ENCODE results near the gene PPP6R2. TPM values are rescaled to one million over a fixed set of nuclear protein-coding genes. Genes with fewer than 3 reads are reported as not detected.

The PPP6R2 gene
- total RNA-seq, 1 experiment from 2014 or later, result 61.3 TPM

DNA sequence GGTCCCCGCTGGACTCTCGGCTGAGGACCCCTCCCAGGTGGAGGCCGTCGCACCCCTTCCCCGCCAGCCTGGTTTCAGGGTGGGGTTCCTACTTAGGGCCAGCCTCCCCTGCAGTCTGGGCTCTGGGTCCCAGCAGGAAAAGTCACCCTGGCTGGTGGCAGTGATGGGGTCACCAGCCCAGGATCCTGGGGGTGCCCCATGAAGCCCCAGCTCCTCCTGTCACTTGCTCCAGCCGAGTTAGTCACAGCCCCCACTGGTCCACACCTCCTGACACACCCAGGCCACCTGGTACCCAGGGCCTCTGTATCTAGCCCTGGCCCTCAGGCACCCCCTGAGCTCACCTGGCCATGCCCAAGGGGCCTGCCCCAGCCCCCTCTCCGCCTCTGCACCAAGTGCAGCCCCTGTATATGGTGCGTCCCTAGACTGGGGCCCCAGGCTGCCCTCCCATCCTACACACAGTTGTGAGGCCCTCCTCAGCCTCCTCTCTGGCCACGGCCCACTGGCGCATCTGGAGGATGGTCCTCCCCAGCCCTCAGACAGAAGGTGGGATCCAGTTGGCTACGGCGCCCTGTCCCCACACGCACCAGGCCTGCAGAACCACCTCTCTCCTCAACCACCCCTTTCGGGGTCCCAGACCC lies 42.4 kb upstream of the PPP6R2 start:
- ChIA-PET CTCF (interaction anchor here (1.6 kb wide), 1 partner anchor 41 kb away, joined by 5 read pairs; no protein-coding TSS in a partner anchor), RAD21 (ENCODE audit: low non-redundant PET in 1 of 2, low total read pairs in 2 of 2, uncharacterized antibody in 2 of 2, unreplicated experiment in 2 of 2) (interaction anchor here in 1 of 2 experiments (0.7 kb wide), 1 partner anchor 25 kb away, joined by 3 read pairs; no protein-coding TSS in a partner anchor), POLR2A (no interaction called here)
- peaks cover 73 to 99% of the 10 kb centered on the region in 2 experiments for H3K4me1 ChIP-seq (ENCODE audit: control insufficient read depth in 1 of 2, insufficient read depth in 2 of 2, low read length in 2 of 2)
- no peak overlapping the region for H2AFZ ChIP-seq (ENCODE audit: low read depth, low read length, poor library complexity, severe bottlenecking)
- H3K4me3 ChIP-seq (replicated peaks in 1 of 2; ENCODE audit: low read depth in 1 of 2, low read length in 2 of 2), result peak overlapping the region; percentile 46 to 64
- H3K36me3 ChIP-seq (ENCODE audit: control insufficient read depth in 1 of 2, insufficient read depth in 2 of 2, low read length in 2 of 2), result 0 out of 4 replicates have a peak, but pooled peaks cover 0 to 2% of the 10 kb centered on the region in 2 experiments
- no TSS peak for BruUV-seq (replicated peaks)
- TF ChIP-seq, protein P1, sequence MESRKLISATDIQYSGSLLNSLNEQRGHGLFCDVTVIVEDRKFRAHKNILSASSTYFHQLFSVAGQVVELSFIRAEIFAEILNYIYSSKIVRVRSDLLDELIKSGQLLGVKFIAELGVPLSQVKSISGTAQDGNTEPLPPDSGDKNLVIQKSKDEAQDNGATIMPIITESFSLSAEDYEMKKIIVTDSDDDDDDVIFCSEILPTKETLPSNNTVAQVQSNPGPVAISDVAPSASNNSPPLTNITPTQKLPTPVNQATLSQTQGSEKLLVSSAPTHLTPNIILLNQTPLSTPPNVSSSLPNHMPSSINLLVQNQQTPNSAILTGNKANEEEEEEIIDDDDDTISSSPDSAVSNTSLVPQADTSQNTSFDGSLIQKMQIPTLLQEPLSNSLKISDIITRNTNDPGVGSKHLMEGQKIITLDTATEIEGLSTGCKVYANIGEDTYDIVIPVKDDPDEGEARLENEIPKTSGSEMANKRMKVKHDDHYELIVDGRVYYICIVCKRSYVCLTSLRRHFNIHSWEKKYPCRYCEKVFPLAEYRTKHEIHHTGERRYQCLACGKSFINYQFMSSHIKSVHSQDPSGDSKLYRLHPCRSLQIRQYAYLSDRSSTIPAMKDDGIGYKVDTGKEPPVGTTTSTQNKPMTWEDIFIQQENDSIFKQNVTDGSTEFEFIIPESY (IDR thresholded peaks at IDR 0.05; ENCODE audit: extremely low read depth, insufficient replicate concordance, low read length), result no peak
- no peak for TF ChIP-seq EZH2phosphoT487 (IDR thresholded peaks at IDR 0.05; ENCODE audit: borderline replicate concordance)
- no peak for TF ChIP-seq YY1 (IDR thresholded peaks at IDR 0.05; ENCODE audit: extremely low read depth, insufficient replicate concordance, low read depth, low read length)
- TF ChIP-seq, protein P2, sequence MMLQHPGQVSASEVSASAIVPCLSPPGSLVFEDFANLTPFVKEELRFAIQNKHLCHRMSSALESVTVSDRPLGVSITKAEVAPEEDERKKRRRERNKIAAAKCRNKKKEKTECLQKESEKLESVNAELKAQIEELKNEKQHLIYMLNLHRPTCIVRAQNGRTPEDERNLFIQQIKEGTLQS (IDR thresholded peaks at IDR 0.05), result no peak
- peak overlapping the region; percentile 80 for H3K9ac ChIP-seq (ENCODE audit: low read length)
- no peak for ATAC-seq
- H4K20me1 ChIP-seq (ENCODE audit: insufficient read depth), result no peaks in the 10 kb centered on the region
- peak overlapping the region; percentile 98 for H3K4me2 ChIP-seq (ENCODE audit: low read length)
- DNase-seq (ENCODE audit: low read depth, low spot score), result no peak
- H3K9me3 ChIP-seq (ENCODE audit: control insufficient read depth in 1 of 2, insufficient read depth in 1 of 2, low read depth in 1 of 2, low read length in 2 of 2), result no peaks in the 10 kb centered on the region
- no peaks in the 10 kb centered on the region for H3K9me2 ChIP-seq (ENCODE audit: insufficient read depth)
- intact Hi-C loops (cut with micrococcal nuclease), result no loop called here
- H3K79me2 ChIP-seq (ENCODE audit: insufficient read depth, low read length), result peaks cover 99% of the 10 kb centered on the region
- no peaks in the 10 kb centered on the region for H3K27me3 ChIP-seq (ENCODE audit: insufficient read depth, low read length)
- peak overlapping the region; percentile 95 for H3K27ac ChIP-seq (ENCODE audit: low read depth, low read length)
